Activated T-helper 1 cell treated with anti-CD3 and anti-CD28 coated beads, Interleukin-12 subunit alpha, Interleukin-12 subunit beta, Interleukin-2, Interleukin-4 antibody, amounts not matched to agents 30 ng/mL and 10 ng/mL and 1 ng/mL, durations not matched to agents 14 hours and 24 hours and 36 hours (primary cell): ENCODE measurements around the gene DDX55. TPM values are rescaled to one million over a fixed set of nuclear protein-coding genes. Genes with fewer than 3 reads are reported as not detected.
"Not testable (repeated sequence)": the region's sequence is repeated elsewhere in the genome, so short reads cannot be mapped to it uniquely, and the experiment has no call there.

Experiments
- DNase-seq: peaks from one replicate; pipeline ENCODE4 v3.0.0; 2021; ENCODE audit warnings: low spot score
- H3K27ac Mint-ChIP-seq: one replicate; pipeline ENCODE4 v1.8.0; 2021; ENCODE audit warnings: mild to moderate bottlenecking, mixed read lengths
- H3K27me3 Mint-ChIP-seq: one replicate; pipeline ENCODE4 v1.8.0; 2022; ENCODE audit warnings: mild to moderate bottlenecking, moderate library complexity, mixed read lengths; ENCODE audit not compliant: insufficient read depth
- H3K36me3 Mint-ChIP-seq: one replicate; pipeline ENCODE4 v1.8.0; 2021; ENCODE audit warnings: low read depth, mixed read lengths
- H3K4me1 Mint-ChIP-seq: one replicate; pipeline ENCODE4 v1.8.0; 2021; ENCODE audit warnings: low read depth, mixed read lengths
- H3K4me3 Mint-ChIP-seq: one replicate; pipeline ENCODE4 v1.8.0; 2021; ENCODE audit warnings: mild to moderate bottlenecking, moderate library complexity, mixed read lengths
- H3K9me3 Mint-ChIP-seq: one replicate; pipeline ENCODE4 v1.8.0; 2021; ENCODE audit warnings: mixed read lengths
- intact Hi-C: fragments of 100-400 bp; cut with micrococcal nuclease; formaldehyde crosslinking; loops from one replicate; pipeline ENCODE4 v1.15.1; 2024
- total RNA-seq: library from RNA; stranded (reverse); gene quantifications from 2 replicates; pipeline ENCODE4 v1.2.3, GENCODE V29; 2022

The DDX55 gene, protein sequence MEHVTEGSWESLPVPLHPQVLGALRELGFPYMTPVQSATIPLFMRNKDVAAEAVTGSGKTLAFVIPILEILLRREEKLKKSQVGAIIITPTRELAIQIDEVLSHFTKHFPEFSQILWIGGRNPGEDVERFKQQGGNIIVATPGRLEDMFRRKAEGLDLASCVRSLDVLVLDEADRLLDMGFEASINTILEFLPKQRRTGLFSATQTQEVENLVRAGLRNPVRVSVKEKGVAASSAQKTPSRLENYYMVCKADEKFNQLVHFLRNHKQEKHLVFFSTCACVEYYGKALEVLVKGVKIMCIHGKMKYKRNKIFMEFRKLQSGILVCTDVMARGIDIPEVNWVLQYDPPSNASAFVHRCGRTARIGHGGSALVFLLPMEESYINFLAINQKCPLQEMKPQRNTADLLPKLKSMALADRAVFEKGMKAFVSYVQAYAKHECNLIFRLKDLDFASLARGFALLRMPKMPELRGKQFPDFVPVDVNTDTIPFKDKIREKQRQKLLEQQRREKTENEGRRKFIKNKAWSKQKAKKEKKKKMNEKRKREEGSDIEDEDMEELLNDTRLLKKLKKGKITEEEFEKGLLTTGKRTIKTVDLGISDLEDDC
- total RNA-seq: 72.1 and 72.3 TPM in 2 replicates

GRCh38 chr12:123601602-123602489, at the start of gene DDX55:
Gene DDX55 (plus strand): TSS chr12:123602099. CDS start chr12:123602149, 50 bp downstream.
- DNase-seq: peak; percentile 83
- intact Hi-C loops: loop anchor here (1.0 to 10.0 kb wide), 7 partner anchors 17 to 240 kb away; partner anchors contain the start of genes ATP6V0A2, EIF2B1, GTF2H3 and RILPL2
- no peaks in the 10 kb centered on the region for H3K27me3 Mint-ChIP-seq
- peak within 1 kb of the TSS; percentile 87 for H3K4me3 Mint-ChIP-seq
- H3K9me3 Mint-ChIP-seq: no peaks in the 10 kb centered on the region
- H3K27ac Mint-ChIP-seq: peak within 1 kb of the TSS; percentile 90
- peaks cover 36% of the 10 kb centered on the region for H3K4me1 Mint-ChIP-seq
- peaks cover 34% of the 10 kb centered on the region for H3K36me3 Mint-ChIP-seq

- H3K4me1 Mint-ChIP-seq, DNase-seq, H3K36me3 Mint-ChIP-seq, intact Hi-C loops, H3K4me3 Mint-ChIP-seq, H3K27me3 Mint-ChIP-seq, H3K27ac Mint-ChIP-seq, H3K9me3 Mint-ChIP-seq: not testable (repeated sequence)
Measured at GRCh38 chr12:123554136-123554535, 47.8 kb upstream of the DDX55 start.

GRCh38 chr12:123554843-123555242, 47.1 kb upstream of the DDX55 start:
- DNase-seq, H3K9me3 Mint-ChIP-seq, H3K36me3 Mint-ChIP-seq, H3K27me3 Mint-ChIP-seq, H3K4me1 Mint-ChIP-seq, intact Hi-C loops, H3K4me3 Mint-ChIP-seq, H3K27ac Mint-ChIP-seq: not testable (repeated sequence)

DNA sequence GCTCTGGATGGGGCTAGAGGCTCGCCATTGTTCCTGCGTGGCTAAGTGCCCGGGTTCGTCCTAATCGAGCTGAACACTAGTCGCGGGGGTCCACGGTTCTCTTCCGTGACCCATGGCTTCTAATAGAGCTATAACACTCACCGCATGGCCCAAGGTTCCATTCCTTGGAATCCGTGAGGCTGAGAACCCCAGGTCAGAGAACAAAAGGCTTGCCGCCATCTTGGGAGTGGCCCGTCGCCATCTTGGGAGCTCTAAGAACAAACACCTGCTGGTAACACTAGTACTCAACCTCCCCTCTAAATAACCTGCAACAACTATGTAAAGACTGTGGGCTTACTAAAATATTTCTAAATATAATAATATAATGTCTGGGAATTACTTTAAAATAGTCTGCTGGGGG, 43.4 kb upstream of the DDX55 start:
- DNase-seq, H3K9me3 Mint-ChIP-seq, intact Hi-C loops, H3K27me3 Mint-ChIP-seq, H3K4me3 Mint-ChIP-seq, H3K4me1 Mint-ChIP-seq, H3K36me3 Mint-ChIP-seq, H3K27ac Mint-ChIP-seq: not testable (repeated sequence)

DNA sequence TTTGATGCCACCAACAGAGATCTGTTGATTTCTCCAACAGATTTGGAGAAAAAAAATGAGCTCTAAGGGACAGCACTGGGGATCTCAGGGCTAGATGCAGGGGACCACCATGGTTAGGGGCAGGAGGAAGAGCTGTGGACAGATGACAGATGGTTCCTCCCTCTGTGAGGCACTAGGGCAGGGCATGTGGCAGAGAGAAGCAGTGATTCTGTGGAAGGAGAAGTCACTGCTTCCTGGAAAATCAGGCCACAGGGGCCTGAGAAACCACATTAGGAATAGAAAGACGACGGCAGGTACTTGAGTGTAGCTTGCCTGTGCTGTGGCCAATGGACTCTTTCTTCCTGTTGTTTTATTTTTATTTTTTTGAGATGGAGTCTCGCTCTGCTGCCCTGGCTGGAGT, 42.4 kb upstream of the DDX55 start:
- peaks cover 5% of the 10 kb centered on the region for H3K4me1 Mint-ChIP-seq
- no peaks in the 10 kb centered on the region for H3K36me3 Mint-ChIP-seq
- H3K9me3 Mint-ChIP-seq: no peaks in the 10 kb centered on the region
- intact Hi-C loops: no loop called here
- no peak overlapping the region for H3K4me3 Mint-ChIP-seq
- no peak overlapping the region for H3K27ac Mint-ChIP-seq
- H3K27me3 Mint-ChIP-seq: peaks cover 6% of the 10 kb centered on the region
- no peak for DNase-seq

DNA sequence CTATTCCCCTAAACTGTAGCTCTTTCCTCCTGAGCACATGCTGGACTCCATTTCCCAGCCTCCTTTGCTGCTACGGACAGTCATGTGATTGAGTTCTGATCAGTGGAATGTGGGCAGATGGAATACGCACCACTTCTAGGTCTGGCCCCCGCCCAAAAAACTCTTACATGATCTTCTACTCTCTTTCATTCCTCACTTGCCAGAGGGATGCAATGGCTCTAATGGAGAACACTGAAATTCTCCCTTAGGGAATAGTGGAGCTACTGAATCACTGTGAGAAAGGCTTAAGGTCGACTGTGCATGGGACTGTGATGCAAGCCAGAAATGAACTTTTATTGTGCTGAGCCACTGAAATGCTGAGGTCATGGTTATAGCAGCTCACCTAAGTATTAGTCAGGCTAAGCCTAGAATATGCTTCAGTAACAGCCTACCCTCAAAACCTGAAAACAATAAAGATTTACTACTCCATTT, 30.5 kb upstream of the DDX55 start:
- intact Hi-C loops: no loop called here

DNA sequence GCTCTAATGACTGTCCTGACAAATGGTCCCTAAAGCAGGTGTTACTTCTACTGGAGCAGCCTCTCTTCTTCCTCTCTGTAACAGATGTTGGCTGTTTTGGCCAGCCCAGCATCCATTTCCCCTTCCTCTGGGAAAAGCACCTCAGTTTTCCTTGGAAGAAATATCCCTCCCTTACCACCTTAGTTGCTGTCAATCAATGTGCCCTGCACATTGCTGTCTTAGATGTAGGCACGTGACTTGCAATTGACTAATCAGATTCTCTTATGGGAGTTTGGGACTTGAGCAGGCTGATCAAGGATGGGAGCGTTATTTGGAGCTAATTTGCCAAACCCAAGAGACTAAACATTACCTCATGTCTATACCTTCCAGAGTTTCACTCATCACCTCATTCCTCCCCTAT, 29.5 kb upstream of the DDX55 start:
- Mint-ChIP-seq H3K27me3 (peaks cover 6% of the 10 kb centered on the region), H3K9me3 (no peaks in the 10 kb centered on the region), H3K27ac (no peak overlapping the region), H3K4me3 (no peak overlapping the region), H3K4me1 (peaks cover 7% of the 10 kb centered on the region), H3K36me3 (no peaks in the 10 kb centered on the region)
- DNase-seq: no peak
- intact Hi-C loops: no loop called here

More for the DNA sequence above, 30.5 kb upstream of the DDX55 start:
- Mint-ChIP-seq H3K27ac (no peak overlapping the region), H3K4me1 (peaks cover 7% of the 10 kb centered on the region), H3K4me3 (no peak overlapping the region), H3K36me3 (no peaks in the 10 kb centered on the region), H3K27me3 (peaks cover 6% of the 10 kb centered on the region), H3K9me3 (no peaks in the 10 kb centered on the region)
- DNase-seq: no peak

DNA sequence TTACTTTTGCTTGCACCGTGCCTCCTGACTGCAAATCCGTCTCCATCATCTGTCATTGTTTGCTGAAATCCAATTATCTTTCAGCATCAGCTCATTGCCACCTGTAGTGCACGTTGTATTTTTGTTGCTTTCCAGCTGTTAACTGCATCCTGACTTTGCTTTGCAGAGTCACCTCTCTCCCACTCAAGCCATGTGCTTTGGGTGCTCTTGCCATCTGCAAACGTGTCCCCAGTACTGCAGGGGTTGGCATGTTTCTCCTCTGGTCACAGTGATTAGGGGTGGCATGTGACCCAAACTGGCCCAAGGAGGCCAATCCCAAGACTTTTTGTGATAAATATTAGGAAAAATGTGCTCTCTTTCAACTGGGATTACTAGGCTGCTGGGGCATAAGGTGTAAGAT, 28.0 kb upstream of the DDX55 start:
- Mint-ChIP-seq H3K4me1 (peaks cover 7% of the 10 kb centered on the region), H3K9me3 (no peaks in the 10 kb centered on the region), H3K36me3 (no peaks in the 10 kb centered on the region), H3K27ac (no peak overlapping the region), H3K4me3 (no peak overlapping the region), H3K27me3 (peaks cover 6% of the 10 kb centered on the region)
- DNase-seq: no peak
- intact Hi-C loops: no loop called here

GRCh38 chr12:123576611-123577010, 25.3 kb upstream of the DDX55 start:
- Mint-ChIP-seq H3K9me3 (no peaks in the 10 kb centered on the region), H3K27ac (no peak overlapping the region), H3K36me3 (no peaks in the 10 kb centered on the region), H3K4me1 (no peaks in the 10 kb centered on the region), H3K27me3 (peaks cover 3% of the 10 kb centered on the region), H3K4me3 (no peak overlapping the region)
- no peak for DNase-seq
- intact Hi-C loops: no loop called here

GRCh38 chr12:123578243-123578642, 23.7 kb upstream of the DDX55 start:
- intact Hi-C loops: no loop called here
- no peaks in the 10 kb centered on the region for H3K36me3 Mint-ChIP-seq
- H3K4me1 Mint-ChIP-seq: peaks cover 10% of the 10 kb centered on the region
- no peak overlapping the region for H3K27ac Mint-ChIP-seq
- H3K27me3 Mint-ChIP-seq: peaks cover 3% of the 10 kb centered on the region
- DNase-seq: no peak
- no peaks in the 10 kb centered on the region for H3K9me3 Mint-ChIP-seq
- no peak overlapping the region for H3K4me3 Mint-ChIP-seq

GRCh38 chr12:123578829-123579228, 23.1 kb upstream of the DDX55 start:
- peaks cover 10% of the 10 kb centered on the region for H3K4me1 Mint-ChIP-seq
- H3K27ac Mint-ChIP-seq, H3K9me3 Mint-ChIP-seq, H3K36me3 Mint-ChIP-seq, DNase-seq, H3K4me3 Mint-ChIP-seq, H3K27me3 Mint-ChIP-seq, intact Hi-C loops: not testable (repeated sequence)

GRCh38 chr12:123580772-123581171, 21.1 kb upstream of the DDX55 start:
- no peak for DNase-seq
- intact Hi-C loops: loop anchor here (5.0 kb wide), 1 partner anchor 392 kb away; the partner anchor contains the start of genes CCDC92 and ZNF664
- Mint-ChIP-seq H3K4me1 (peaks cover 18% of the 10 kb centered on the region), H3K36me3 (peaks cover 3% of the 10 kb centered on the region), H3K27me3 (no peaks in the 10 kb centered on the region), H3K4me3 (no peak overlapping the region), H3K9me3 (no peaks in the 10 kb centered on the region), H3K27ac (no peak overlapping the region)
